H9 (cell line): Measurements from ENCODE around the gene RASGRF2. TPM values are rescaled to one million over a fixed set of nuclear protein-coding genes. Genes with fewer than 3 reads are reported as not detected.

Experiments used
- DNase-seq: peaks from one replicate; pipeline ENCODE4 v3.0.0-alpha.2; 2017
- H2AFZ ChIP-seq: one replicate; pipeline ENCODE4 v1.6.1; 2013; ENCODE audit warnings: mild to moderate bottlenecking, low read length, control low read depth, moderate library complexity
- H2AK5ac ChIP-seq: 2 replicates; pipeline ENCODE4 v1.6.1; 2013; ENCODE audit warnings: low read length, control low read depth, mixed read lengths; ENCODE audit not compliant: insufficient read length
- H2BK120ac ChIP-seq: one replicate; pipeline ENCODE4 v1.6.1; 2013; ENCODE audit warnings: low read depth, mild to moderate bottlenecking, low read length, control low read depth, inconsistent platforms; ENCODE audit not compliant: poor library complexity, severe bottlenecking
- H2BK12ac ChIP-seq: 2 replicates; pipeline ENCODE4 v1.6.1; 2013; ENCODE audit warnings: low read length, control low read depth, mixed read lengths, low read depth; ENCODE audit not compliant: insufficient read length
- H2BK15ac ChIP-seq: 2 replicates; pipeline ENCODE4 v1.6.1; 2013; ENCODE audit warnings: low read depth, low read length, control low read depth
- H2BK20ac ChIP-seq: one replicate; pipeline ENCODE4 v1.6.1; 2013; ENCODE audit warnings: low read depth, mild to moderate bottlenecking, low read length, control low read depth, inconsistent platforms; ENCODE audit not compliant: poor library complexity, severe bottlenecking
- H2BK5ac ChIP-seq: 2 replicates; pipeline ENCODE4 v1.6.1; 2013; ENCODE audit warnings: low read length, control low read depth, mixed read lengths; ENCODE audit not compliant: insufficient read length
- H3K14ac ChIP-seq: 2 replicates; pipeline ENCODE4 v1.6.1; 2013; ENCODE audit warnings: low read length, control low read depth; ENCODE audit not compliant: insufficient read depth
- H3K18ac ChIP-seq: 2 replicates; pipeline ENCODE4 v1.6.1; 2013; ENCODE audit warnings: low read depth, mild to moderate bottlenecking, mixed read lengths, low read length, control low read depth; ENCODE audit not compliant: insufficient read length
- H3K23ac ChIP-seq: 2 replicates; pipeline ENCODE4 v1.6.1; 2013; ENCODE audit warnings: low read length, control low read depth, mixed read lengths, low read depth; ENCODE audit not compliant: insufficient read length
- H3K23me2 ChIP-seq: 2 replicates; pipeline ENCODE4 v1.6.1; 2013; ENCODE audit warnings: low read depth, mild to moderate bottlenecking, mixed read lengths, low read length, control low read depth; ENCODE audit not compliant: insufficient read length, poor library complexity, severe bottlenecking
- H3K27ac ChIP-seq: 2 replicates; pipeline ENCODE4 v1.5.1; 2013; ENCODE audit warnings: low read length, control low read depth, mixed read lengths, low read depth; ENCODE audit not compliant: insufficient read length
- H3K27me3 ChIP-seq: 2 replicates; pipeline ENCODE4 v1.6.1; 2013; ENCODE audit warnings: low read length, control low read depth, inconsistent platforms; ENCODE audit not compliant: insufficient read depth
- H3K4ac ChIP-seq: 2 replicates; pipeline ENCODE4 v1.6.1; 2013; ENCODE audit warnings: low read depth, mild to moderate bottlenecking, control low read depth, inconsistent platforms, low read length, moderate library complexity
- H3K4me1 ChIP-seq: 2 replicates; pipeline ENCODE4 v1.6.1; 2013; ENCODE audit warnings: low read length, control low read depth, inconsistent platforms; ENCODE audit not compliant: insufficient read depth
- H3K4me2 ChIP-seq: 2 replicates; pipeline ENCODE4 v1.6.1; 2013; ENCODE audit warnings: low read length, control low read depth, mixed read lengths; ENCODE audit not compliant: insufficient read length, insufficient read depth
- H3K56ac ChIP-seq: 2 replicates; pipeline ENCODE4 v1.6.1; 2013; ENCODE audit warnings: low read depth, mild to moderate bottlenecking, mixed read lengths, low read length, control low read depth; ENCODE audit not compliant: insufficient read length
- H3K79me1 ChIP-seq: 2 replicates; pipeline ENCODE4 v1.6.1; 2013; ENCODE audit warnings: low read depth, mild to moderate bottlenecking, moderate library complexity, low read length, control low read depth, inconsistent platforms; ENCODE audit not compliant: insufficient read depth, poor library complexity, severe bottlenecking
- H3K79me2 ChIP-seq: 2 replicates; pipeline ENCODE4 v1.6.1; 2013; ENCODE audit warnings: low read length, control low read depth, inconsistent platforms; ENCODE audit not compliant: insufficient read depth
- H3K9ac ChIP-seq: 2 replicates; pipeline ENCODE4 v1.6.1; 2013; ENCODE audit warnings: low read length, control low read depth, mixed read lengths; ENCODE audit not compliant: insufficient read length; ENCODE audit errors: extremely low read depth
- H3K9me3 ChIP-seq: one replicate; pipeline ENCODE4 v1.6.1; 2013; ENCODE audit warnings: low read depth, low read length, inconsistent platforms; ENCODE audit not compliant: control insufficient read depth
- H3T11ph ChIP-seq: one replicate; pipeline ENCODE4 v1.6.1; 2013; ENCODE audit warnings: mild to moderate bottlenecking, low read length, control low read depth, inconsistent platforms
- H4K20me1 ChIP-seq: one replicate; pipeline ENCODE4 v1.6.1; 2013; ENCODE audit not compliant: control insufficient read depth, insufficient read length, insufficient read depth
- H4K5ac ChIP-seq: 2 replicates; pipeline ENCODE4 v1.6.1; 2013; ENCODE audit warnings: low read depth, mild to moderate bottlenecking, mixed read lengths, low read length, control low read depth; ENCODE audit not compliant: insufficient read length
- H4K8ac ChIP-seq: replicated peaks from 2 replicates; pipeline ENCODE4 v1.6.1; 2013; ENCODE audit warnings: low read length, control low read depth, mixed read lengths, low read depth; ENCODE audit not compliant: insufficient read length
- H4K91ac ChIP-seq: 2 replicates; pipeline ENCODE4 v1.6.1; 2013; ENCODE audit warnings: low read depth, mild to moderate bottlenecking, moderate library complexity, mixed read lengths, low read length, control low read depth; ENCODE audit not compliant: insufficient read length
- H3K27ac Mint-ChIP-seq, 3 experiments: 2 replicates in 2 of 3; 3 replicates in 1 of 3; pipeline ENCODE4 v1.8.0; 2020 to 2021; ENCODE audit warnings: mixed read lengths in 3 of 3, mild to moderate bottlenecking in 1 of 3, moderate library complexity in 1 of 3
- H3K27me3 Mint-ChIP-seq: 2 replicates; pipeline ENCODE4 v1.8.0; 2021; ENCODE audit warnings: low read depth, mild to moderate bottlenecking, moderate library complexity, mixed read lengths
- H3K36me3 Mint-ChIP-seq, 3 experiments: 2 replicates in 2 of 3; 3 replicates in 1 of 3; pipeline ENCODE4 v1.8.0; 2020 to 2021; ENCODE audit warnings: low read depth in 3 of 3, mixed read lengths in 3 of 3; ENCODE audit not compliant: insufficient read depth in 1 of 3
- H3K4me1 Mint-ChIP-seq, 2 experiments: 2 replicates each; pipeline ENCODE4 v1.8.0; 2020; ENCODE audit warnings: mixed read lengths in 2 of 2
- H3K4me3 Mint-ChIP-seq, 2 experiments: 2 replicates in 1 of 2; 3 replicates in 1 of 2; pipeline ENCODE4 v1.8.0; 2020 to 2021; ENCODE audit warnings: mild to moderate bottlenecking in 2 of 2, mixed read lengths in 2 of 2, moderate library complexity in 1 of 2
- H3K9me3 Mint-ChIP-seq, 2 experiments: 2 replicates in 1 of 2; 3 replicates in 1 of 2; pipeline ENCODE4 v1.8.0; 2020; ENCODE audit warnings: mild to moderate bottlenecking in 2 of 2, mixed read lengths in 2 of 2, moderate library complexity in 1 of 2
- WGBS: extraction: QIAGEN DNeasy Blood & Tissue Kit; methylation state at CpG from one replicate; pipeline ENCODE4 v1.1.7; 2013; ENCODE audit warnings: missing lambda C conversion rate, low lambda C conversion rate, mixed read lengths; ENCODE audit not compliant: insufficient read length; ENCODE audit errors: extremely low coverage; 5-methylcytosine and 5-hydroxymethylcytosine counted together
- total RNA-seq: library from RNA; stranded (reverse); gene quantifications from 2 replicates; pipeline ENCODE4 v1.2.1, GENCODE V29; 2021
- TF ChIP-seq, protein P1 (sequence below): fragments of 200-600 bp; sonication (generic); conservative IDR thresholded peaks from 3 replicates; pipeline ENCODE4 v1.8.0; 2021; ENCODE audit warnings: antibody characterized with exemption, mild to moderate bottlenecking

RASGRF2 gene
- total RNA-seq, 1 experiment from 2014 or later: 13.5 TPM

DNA sequence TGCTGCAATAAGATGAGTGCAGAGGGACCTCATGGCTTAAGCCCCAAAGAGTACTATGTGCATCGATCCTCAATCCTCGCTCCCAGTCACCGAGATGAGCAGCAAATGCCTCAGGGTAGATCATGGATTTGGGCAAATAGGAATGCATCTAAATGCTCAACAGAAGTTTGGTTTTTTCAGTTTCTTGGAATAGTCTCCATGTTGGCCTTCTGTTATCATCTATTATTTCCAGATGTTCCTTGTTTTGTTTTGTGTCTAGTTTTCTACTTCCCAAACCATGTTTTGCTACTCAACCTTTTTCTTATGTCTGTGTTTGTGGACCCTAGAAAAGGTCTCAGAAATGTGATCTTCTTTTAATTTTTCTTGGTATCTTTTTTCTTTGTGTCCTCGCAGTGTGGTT lies 43.5 kb upstream of the RASGRF2 start:
- no peak overlapping the region for H2BK12ac ChIP-seq
- no peak overlapping the region for H2BK120ac ChIP-seq
- H3K79me1 ChIP-seq: no peaks in the 10 kb centered on the region
- H4K91ac ChIP-seq: no peak overlapping the region
- no peaks in the 10 kb centered on the region; a peak in 1 of 7 replicates for H3K36me3 Mint-ChIP-seq
- H3K79me2 ChIP-seq: no peaks in the 10 kb centered on the region
- H2BK20ac ChIP-seq: no peak overlapping the region
- no peaks in the 10 kb centered on the region for H3K23me2 ChIP-seq
- no peak overlapping the region for H2BK15ac ChIP-seq
- no peak overlapping the region for H3K4me3 Mint-ChIP-seq
- no peak overlapping the region for H3T11ph ChIP-seq
- H3K18ac ChIP-seq: no peak overlapping the region
- no peak overlapping the region for H3K56ac ChIP-seq
- H3K27ac Mint-ChIP-seq: no peak overlapping the region
- TF ChIP-seq, protein P1, sequence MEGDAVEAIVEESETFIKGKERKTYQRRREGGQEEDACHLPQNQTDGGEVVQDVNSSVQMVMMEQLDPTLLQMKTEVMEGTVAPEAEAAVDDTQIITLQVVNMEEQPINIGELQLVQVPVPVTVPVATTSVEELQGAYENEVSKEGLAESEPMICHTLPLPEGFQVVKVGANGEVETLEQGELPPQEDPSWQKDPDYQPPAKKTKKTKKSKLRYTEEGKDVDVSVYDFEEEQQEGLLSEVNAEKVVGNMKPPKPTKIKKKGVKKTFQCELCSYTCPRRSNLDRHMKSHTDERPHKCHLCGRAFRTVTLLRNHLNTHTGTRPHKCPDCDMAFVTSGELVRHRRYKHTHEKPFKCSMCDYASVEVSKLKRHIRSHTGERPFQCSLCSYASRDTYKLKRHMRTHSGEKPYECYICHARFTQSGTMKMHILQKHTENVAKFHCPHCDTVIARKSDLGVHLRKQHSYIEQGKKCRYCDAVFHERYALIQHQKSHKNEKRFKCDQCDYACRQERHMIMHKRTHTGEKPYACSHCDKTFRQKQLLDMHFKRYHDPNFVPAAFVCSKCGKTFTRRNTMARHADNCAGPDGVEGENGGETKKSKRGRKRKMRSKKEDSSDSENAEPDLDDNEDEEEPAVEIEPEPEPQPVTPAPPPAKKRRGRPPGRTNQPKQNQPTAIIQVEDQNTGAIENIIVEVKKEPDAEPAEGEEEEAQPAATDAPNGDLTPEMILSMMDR: no peak
- H3K9me3 Mint-ChIP-seq: peaks cover 4 to 6% of the 10 kb centered on the region in 2 experiments; a peak in 3 of 5 replicates
- no peak overlapping the region for H3K4ac ChIP-seq
- H3K27me3 Mint-ChIP-seq: no peaks in the 10 kb centered on the region
- no peaks in the 10 kb centered on the region for H3K27me3 ChIP-seq
- no peak overlapping the region for H3K27ac ChIP-seq
- no peak overlapping the region for H2AK5ac ChIP-seq
- no peak for DNase-seq
- no peak overlapping the region for H4K8ac ChIP-seq
- no peaks in the 10 kb centered on the region for H3K9me3 ChIP-seq
- H4K20me1 ChIP-seq: no peaks in the 10 kb centered on the region
- H3K4me1 ChIP-seq: peaks cover 2% of the 10 kb centered on the region; the same call in 1 of the 2 replicates
- no peak overlapping the region for H4K5ac ChIP-seq
- H3K23ac ChIP-seq: no peak overlapping the region
- H3K14ac ChIP-seq: no peak overlapping the region
- no peak overlapping the region for H2BK5ac ChIP-seq
- H3K4me2 ChIP-seq: no peak overlapping the region
- H3K9ac ChIP-seq: no peak overlapping the region
- WGBS: no CpG with 5 or more reads among the region's 4 CpGs
- H3K4me1 Mint-ChIP-seq: peaks cover 20 to 21% of the 10 kb centered on the region in 2 experiments
- H2AFZ ChIP-seq: no peak overlapping the region
